Adrenal gland (tissue), 5 donors: ENCODE results near the gene TBC1D13.

Experiments
- POLR2A ChIP-seq, 2 donors: fragments of 450-650 bp; IDR thresholded peaks; one replicate each; pipeline ENCODE4 v1.6.1; 2017; ENCODE audit warnings: antibody characterized with exemption in 2 of 2, mild to moderate bottlenecking in 2 of 2, moderate library complexity in 1 of 2
- TF ChIP-seq, protein P1 (sequence below), 6 experiments: fragments of 450-650 bp in 4 of 6; fragments of 200-600 bp in 2 of 6; sonication (generic) in 1 of 6; IDR thresholded peaks; 1 replicate in 5 of 6; 2 replicates in 1 of 6; pipeline versions ENCODE4 v1.5.1 to v1.8.0; 2016 to 2021; ENCODE audit warnings: antibody characterized with exemption in 6 of 6, mild to moderate bottlenecking in 2 of 6, moderate library complexity in 1 of 6
- donor health status: DM: no; HTN: no; CAD: no.

GRCh38 chr9:128771094-128771721 is 15.8 kb upstream of the TBC1D13 start:
- no peak for TF ChIP-seq POLR2A (IDR thresholded peaks at IDR 0.05)
- TF ChIP-seq, protein P1, sequence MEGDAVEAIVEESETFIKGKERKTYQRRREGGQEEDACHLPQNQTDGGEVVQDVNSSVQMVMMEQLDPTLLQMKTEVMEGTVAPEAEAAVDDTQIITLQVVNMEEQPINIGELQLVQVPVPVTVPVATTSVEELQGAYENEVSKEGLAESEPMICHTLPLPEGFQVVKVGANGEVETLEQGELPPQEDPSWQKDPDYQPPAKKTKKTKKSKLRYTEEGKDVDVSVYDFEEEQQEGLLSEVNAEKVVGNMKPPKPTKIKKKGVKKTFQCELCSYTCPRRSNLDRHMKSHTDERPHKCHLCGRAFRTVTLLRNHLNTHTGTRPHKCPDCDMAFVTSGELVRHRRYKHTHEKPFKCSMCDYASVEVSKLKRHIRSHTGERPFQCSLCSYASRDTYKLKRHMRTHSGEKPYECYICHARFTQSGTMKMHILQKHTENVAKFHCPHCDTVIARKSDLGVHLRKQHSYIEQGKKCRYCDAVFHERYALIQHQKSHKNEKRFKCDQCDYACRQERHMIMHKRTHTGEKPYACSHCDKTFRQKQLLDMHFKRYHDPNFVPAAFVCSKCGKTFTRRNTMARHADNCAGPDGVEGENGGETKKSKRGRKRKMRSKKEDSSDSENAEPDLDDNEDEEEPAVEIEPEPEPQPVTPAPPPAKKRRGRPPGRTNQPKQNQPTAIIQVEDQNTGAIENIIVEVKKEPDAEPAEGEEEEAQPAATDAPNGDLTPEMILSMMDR (IDR thresholded peaks at IDR 0.05), result no peak
